ENCODE data around the gene CCDC43. TPM values are rescaled to one million over a fixed set of nuclear protein-coding genes. Genes with fewer than 3 reads are reported as not detected.

CCDC43 gene
- total and polyA plus RNA-seq, 2 of the 13 experiments (the other 11 are each of a cell fraction or from before 2014, with no cell fraction given) = 17.5 to 94.8 TPM

DNA sequence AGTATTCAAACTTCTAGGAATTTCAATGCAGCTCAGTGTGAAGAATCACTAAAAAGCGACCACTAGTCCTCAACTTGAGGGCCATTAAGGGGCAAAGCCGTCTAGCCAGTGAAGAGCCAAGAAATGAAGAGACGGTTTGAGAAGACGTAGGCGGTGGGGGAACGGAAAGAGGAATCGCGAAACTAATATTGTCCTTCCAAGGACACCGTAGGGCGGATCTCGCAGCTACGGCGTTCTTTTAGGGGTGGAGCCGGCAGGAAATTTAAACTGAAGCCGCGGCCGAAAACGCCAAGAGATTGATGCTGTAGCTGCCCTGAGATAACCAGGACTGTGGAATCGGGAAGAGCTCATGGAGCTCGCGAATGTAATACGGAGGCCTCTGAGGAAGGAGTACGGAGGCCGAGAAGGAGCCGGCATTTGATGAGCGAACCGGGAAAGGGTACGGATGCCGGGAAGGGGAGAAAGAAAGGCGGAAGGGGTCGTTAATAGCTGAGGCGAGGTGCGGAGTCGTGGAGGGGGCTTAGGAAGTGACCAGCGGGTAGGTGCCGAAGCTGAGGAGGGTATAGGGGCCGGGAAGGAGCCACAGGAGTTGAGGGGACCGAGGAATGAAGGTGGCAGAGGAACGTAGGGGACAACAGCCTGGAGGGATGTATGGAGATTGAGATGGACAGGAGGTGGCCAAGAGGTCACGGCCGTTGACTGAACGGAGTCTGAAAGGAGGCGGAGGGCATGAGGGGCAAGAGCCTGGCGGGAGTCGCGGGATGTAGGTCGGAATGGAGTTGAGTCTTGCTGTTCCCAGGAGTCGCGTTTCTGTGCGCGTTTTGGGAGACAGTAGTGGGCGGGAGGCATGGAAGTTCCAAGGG lies 19.1 kb upstream of the CCDC43 start, which contains the start of gene DBF4B (continued):
- no peak for TF ChIP-seq ZNF143 (CRISPR knock-in tag; IDR thresholded peaks at IDR 0.05)
- TF ChIP-seq ZC3H4 (CRISPR knock-in tag; IDR thresholded peaks at IDR 0.05; ENCODE audit: borderline replicate concordance) = no peak
- TF ChIP-seq ZNF282 (IDR thresholded peaks at IDR 0.05; ENCODE audit: partially characterized antibody) = no peak
- TF ChIP-seq ZNF570 (CRISPR knock-in tag; IDR thresholded peaks at IDR 0.05; ENCODE audit: borderline replicate concordance) = no peak
- TF ChIP-seq MLXIP (CRISPR knock-in tag; IDR thresholded peaks at IDR 0.05; ENCODE audit: borderline replicate concordance) = no peak
- TF ChIP-seq HCFC1 (IDR thresholded peaks at IDR 0.05; ENCODE audit: low read depth, low read length) = no peak; the same call in none of the 2 replicates
- no peak for TF ChIP-seq ZNF326 (CRISPR knock-in tag; IDR thresholded peaks at IDR 0.05; ENCODE audit: borderline replicate concordance)
- TF ChIP-seq PCBP2 (optimal IDR thresholded peaks at IDR 0.05; ENCODE audit: low read depth, low read length, poor library complexity, severe bottlenecking) = no peak
- TF ChIP-seq NR3C1 (CRISPR knock-in tag; IDR thresholded peaks at IDR 0.05) = no peak
- TF ChIP-seq, protein P1, sequence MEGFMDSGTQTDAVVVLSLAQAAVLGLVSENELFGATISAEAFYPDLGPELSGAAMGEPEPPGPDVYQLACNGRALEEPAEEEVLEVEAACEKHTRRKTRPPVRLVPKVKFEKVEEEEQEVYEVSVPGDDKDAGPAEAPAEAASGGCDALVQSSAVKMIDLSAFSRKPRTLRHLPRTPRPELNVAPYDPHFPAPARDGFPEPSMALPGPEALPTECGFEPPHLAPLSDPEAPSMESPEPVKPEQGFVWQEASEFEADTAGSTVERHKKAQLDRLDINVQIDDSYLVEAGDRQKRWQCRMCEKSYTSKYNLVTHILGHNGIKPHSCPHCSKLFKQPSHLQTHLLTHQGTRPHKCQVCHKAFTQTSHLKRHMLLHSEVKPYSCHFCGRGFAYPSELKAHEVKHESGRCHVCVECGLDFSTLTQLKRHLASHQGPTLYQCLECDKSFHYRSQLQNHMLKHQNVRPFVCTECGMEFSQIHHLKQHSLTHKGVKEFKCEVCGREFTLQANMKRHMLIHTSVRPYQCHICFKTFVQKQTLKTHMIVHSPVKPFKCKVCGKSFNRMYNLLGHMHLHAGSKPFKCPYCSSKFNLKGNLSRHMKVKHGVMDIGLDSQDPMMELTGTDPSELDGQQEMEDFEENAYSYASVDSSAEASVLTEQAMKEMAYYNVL (CRISPR knock-in tag; IDR thresholded peaks at IDR 0.05; ENCODE audit: borderline replicate concordance) = peak; percentile 93
- TF ChIP-seq DMTF1 (CRISPR knock-in tag; IDR thresholded peaks at IDR 0.05) = no peak
- peak; percentile 92 for TF ChIP-seq SMAD3 (CRISPR knock-in tag; IDR thresholded peaks at IDR 0.05)
- peak; percentile 70; the same call in 1 of the 2 replicates for TF ChIP-seq PRDM10 (CRISPR knock-in tag; IDR thresholded peaks at IDR 0.05; ENCODE audit: low read depth)
- peak; percentile 46; the same call in 1 of the 2 replicates for TF ChIP-seq KDM3A (CRISPR knock-in tag; IDR thresholded peaks at IDR 0.05; ENCODE audit: low read depth)
- TF ChIP-seq RARA (CRISPR knock-in tag; IDR thresholded peaks at IDR 0.05) = peak; percentile 30; the same call in 1 of the 2 replicates
- peak; percentile 54 for TF ChIP-seq SP4 (CRISPR knock-in tag; IDR thresholded peaks at IDR 0.05)
- no peak for TF ChIP-seq SRF (IDR thresholded peaks at IDR 0.05; ENCODE audit: low read depth, low read length)
- TF ChIP-seq NR1H2 (CRISPR knock-in tag; IDR thresholded peaks at IDR 0.05; ENCODE audit: borderline replicate concordance, low read depth) = no peak
